ENCODE data around the gene GOLPH3.

Gene GOLPH3

DNA sequence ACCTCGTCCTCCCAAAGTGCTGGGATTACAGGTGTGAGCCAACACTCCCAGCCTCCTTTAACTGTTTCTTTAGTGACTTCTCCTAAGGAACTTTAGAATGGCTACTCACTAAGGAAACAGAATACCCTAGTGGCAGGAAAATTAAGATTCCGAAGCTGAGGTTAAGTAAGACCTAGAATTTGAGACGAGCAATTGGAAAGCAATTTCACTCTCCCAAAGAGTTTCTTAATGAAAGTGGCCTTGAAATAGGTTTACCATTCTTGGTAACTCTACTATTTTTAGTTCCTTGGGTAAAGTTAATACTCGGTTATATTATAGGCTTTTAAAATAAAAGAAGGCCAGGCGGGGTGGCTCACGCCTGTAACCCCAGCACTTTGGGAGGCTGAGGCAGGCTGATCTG is 22.9 kb upstream of the GOLPH3 start:
- TF ChIP-seq MYC (IDR thresholded peaks at IDR 0.05; ENCODE audit: low read depth, low read length): no peak
- TF ChIP-seq POLR2A (IDR thresholded peaks at IDR 0.05; ENCODE audit: extremely low read depth, insufficient read length): no peak
- TF ChIP-seq, protein P1, sequence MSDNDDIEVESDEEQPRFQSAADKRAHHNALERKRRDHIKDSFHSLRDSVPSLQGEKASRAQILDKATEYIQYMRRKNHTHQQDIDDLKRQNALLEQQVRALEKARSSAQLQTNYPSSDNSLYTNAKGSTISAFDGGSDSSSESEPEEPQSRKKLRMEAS (IDR thresholded peaks at IDR 0.05; ENCODE audit: low read depth, low read length): no peak
- TF ChIP-seq CTCF (IDR thresholded peaks at IDR 0.05; ENCODE audit: low read depth, low read length): no peak
- DNase-seq (ENCODE audit: low read depth): no peak
- no peak overlapping the region for H3K4me3 ChIP-seq (ENCODE audit: low read depth, low read length)

DNA sequence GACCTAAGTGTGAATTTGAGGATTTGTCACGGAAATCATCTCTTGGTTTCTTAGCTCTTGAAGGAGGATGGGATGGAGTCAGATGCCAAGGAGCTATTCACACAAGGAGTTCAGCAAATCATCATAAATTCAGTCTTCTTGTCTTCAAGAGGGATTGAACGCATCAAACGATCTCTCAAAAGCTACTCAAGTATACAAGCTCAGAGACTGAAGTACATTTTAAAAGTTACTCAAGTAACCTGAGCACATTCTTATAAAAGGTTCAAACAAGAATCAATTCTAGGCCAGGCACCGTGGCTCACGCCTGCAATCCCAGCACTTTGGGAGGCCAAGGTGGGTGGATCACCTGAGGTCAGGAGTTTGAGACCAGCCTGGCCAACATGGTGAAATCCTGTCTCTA is 21.1 kb upstream of the GOLPH3 start:
- no peak overlapping the region for H3K4me3 ChIP-seq (ENCODE audit: low read depth, low read length)
- TF ChIP-seq MYC (IDR thresholded peaks at IDR 0.05; ENCODE audit: low read depth, low read length) (no peak), CTCF (IDR thresholded peaks at IDR 0.05; ENCODE audit: low read depth, low read length) (no peak), POLR2A (IDR thresholded peaks at IDR 0.05; ENCODE audit: extremely low read depth, insufficient read length) (no peak)
- TF ChIP-seq, protein P1 (IDR thresholded peaks at IDR 0.05; ENCODE audit: low read depth, low read length): no peak
- DNase-seq (ENCODE audit: low read depth): no peak

DNA sequence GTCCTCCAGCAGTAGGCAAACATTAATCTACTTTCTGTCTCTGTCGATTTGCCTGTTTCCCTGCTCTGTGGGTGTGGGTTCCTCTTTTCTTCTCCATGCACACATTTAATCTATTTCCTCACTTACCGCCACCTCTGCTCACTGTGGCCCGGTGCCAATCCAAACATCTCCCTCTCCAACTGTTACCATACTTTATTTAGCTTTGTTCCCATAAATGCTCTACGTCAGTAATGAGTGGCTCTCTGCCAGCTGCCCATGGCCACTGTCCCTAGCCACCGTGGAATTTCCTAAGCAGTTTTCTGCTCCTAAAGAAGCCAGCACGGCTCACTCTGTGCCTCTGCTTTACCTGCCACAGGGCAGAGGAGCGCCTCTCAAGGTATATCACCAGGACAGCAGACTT is 19.5 kb upstream of the GOLPH3 start:
- H3K4me3 ChIP-seq (ENCODE audit: low read depth, low read length): no peak overlapping the region
- TF ChIP-seq MYC (IDR thresholded peaks at IDR 0.05; ENCODE audit: low read depth, low read length): peak; percentile 60; the same call in 1 of the 2 replicates
- no peak for TF ChIP-seq CTCF (IDR thresholded peaks at IDR 0.05; ENCODE audit: low read depth, low read length)
- TF ChIP-seq, protein P1 (IDR thresholded peaks at IDR 0.05; ENCODE audit: low read depth, low read length): peak; percentile 24; the same call in 1 of the 2 replicates
- peak; percentile 90 for DNase-seq (ENCODE audit: low read depth)

- no peak for TF ChIP-seq CTCF (IDR thresholded peaks at IDR 0.05; ENCODE audit: low read depth, low read length)
- TF ChIP-seq MYC (IDR thresholded peaks at IDR 0.05; ENCODE audit: low read depth, low read length): no peak
- TF ChIP-seq, protein P1 (IDR thresholded peaks at IDR 0.05; ENCODE audit: low read depth, low read length): no peak
- TF ChIP-seq POLR2A (IDR thresholded peaks at IDR 0.05; ENCODE audit: extremely low read depth, insufficient read length): no peak
- no peak for DNase-seq (ENCODE audit: low read depth)
- no peak overlapping the region for H3K4me3 ChIP-seq (ENCODE audit: low read depth, low read length)
These were observed 16.0 kb upstream of the GOLPH3 start for GRCh38 chr5:32190095-32190494.

DNA sequence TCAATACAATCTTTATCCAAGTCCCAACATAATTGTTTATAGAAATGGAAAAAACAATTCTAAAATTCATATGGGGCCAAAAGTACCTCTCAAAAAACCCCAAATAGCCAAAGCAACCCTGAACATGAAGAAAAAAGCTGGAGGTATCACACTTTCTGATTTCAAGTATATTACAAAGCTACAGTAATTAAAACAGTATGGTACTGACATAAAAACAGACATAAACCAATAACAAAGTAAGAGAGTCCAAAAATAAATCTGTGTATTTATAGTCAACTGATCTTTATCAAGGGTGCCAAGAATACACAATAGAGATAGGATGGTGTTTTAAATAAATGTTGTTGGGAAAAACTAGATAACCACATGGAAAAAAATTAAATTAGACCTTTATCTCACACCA is 13.6 kb upstream of the GOLPH3 start:
- no peak overlapping the region for H3K4me3 ChIP-seq (ENCODE audit: low read depth, low read length)
- DNase-seq (ENCODE audit: low read depth): no peak
- no peak for TF ChIP-seq MYC (IDR thresholded peaks at IDR 0.05; ENCODE audit: low read depth, low read length)
- no peak for TF ChIP-seq CTCF (IDR thresholded peaks at IDR 0.05; ENCODE audit: low read depth, low read length)
- TF ChIP-seq, protein P1 (IDR thresholded peaks at IDR 0.05; ENCODE audit: low read depth, low read length): no peak
- no peak for TF ChIP-seq POLR2A (IDR thresholded peaks at IDR 0.05; ENCODE audit: extremely low read depth, insufficient read length)
